K562 (cell line): ENCODE data around the gene NEDD4L. TPM values are rescaled to one million over a fixed set of nuclear protein-coding genes. Genes with fewer than 3 reads are reported as not detected.

Experiments
- ATAC-seq: fragments of 200-7000 bp; cut with Tn5 transposase; 3 replicates; pipeline ENCODE4 v1.9.1; 2020; ENCODE audit warnings: moderate library complexity
- BruUV-seq: library from RNA; stranded (reverse); fragments of 400-500 nt; replicated peaks from 2 replicates; lab custom pipeline; 2021; lab: Mats Ljungman, UMichigan
- CTCF ChIA-PET: fragments of 300-600 bp; formaldehyde crosslinking; extraction: SDS; loops from one replicate; lab custom pipeline; 2021; ENCODE audit warnings: low intra/inter-chr PET ratio; lab: Yijun Ruan, JAX
- POLR2A ChIA-PET: fragments of 300-600, 350-650 bp; sonication (Branson Sonifier 250); formaldehyde crosslinking; extraction: SDS; loops from one replicate; lab custom pipeline; 2021; ENCODE audit warnings: antibody characterized with exemption, inconsistent platforms; lab: Yijun Ruan, JAX
- DNase-seq, 4 experiments: peaks; one replicate each; pipeline versions ENCODE4 v3.0.0 to v3.0.0-alpha.2; 2011 to 2018; ENCODE audit warnings: low spot score in 3 of 4, mixed read lengths in 3 of 4; ENCODE audit errors: extremely low read depth in 1 of 4
- FAIRE-seq: peaks from 2 replicates; lab custom pipeline; 2011; peaks lifted over from hg19 to GRCh38; lab: Jason Lieb, UNC
- H2AFZ ChIP-seq: 2 replicates; pipeline ENCODE4 v1.6.0; 2011; ENCODE audit warnings: low read depth, low read length, control low read depth, inconsistent platforms
- H3K27ac ChIP-seq: fragments of 200-600 bp; 3 replicates; pipeline ENCODE4 v1.8.0; 2011; ENCODE audit warnings: low read depth, mild to moderate bottlenecking, control low read depth, inconsistent platforms, low read length, moderate library complexity, mixed read lengths; ENCODE audit errors: extremely low read depth
- H3K27me3 ChIP-seq, 2 experiments: fragments of 300-600 bp in 1 of 2; 2 replicates in 1 of 2; 3 replicates in 1 of 2; pipeline versions ENCODE4 v1.6.0 to v1.8.0; 2011; ENCODE audit warnings: inconsistent platforms in 2 of 2, low read length in 2 of 2, mild to moderate bottlenecking in 1 of 2, mixed read lengths in 1 of 2, moderate library complexity in 1 of 2; ENCODE audit not compliant: control insufficient read depth in 2 of 2, insufficient read depth in 2 of 2
- H3K36me3 ChIP-seq: fragments of 300-600 bp; 3 replicates; pipeline ENCODE4 v1.8.0; 2011; ENCODE audit warnings: mild to moderate bottlenecking, low read length, inconsistent platforms; ENCODE audit not compliant: control insufficient read depth, insufficient read depth
- H3K4me1 ChIP-seq, 2 experiments: fragments of 200-600 bp in 1 of 2; replicated peaks in 1 of 2; 2 replicates in 1 of 2; 3 replicates in 1 of 2; pipeline versions ENCODE4 v1.5.1 to v1.8.0; 2011; ENCODE audit warnings: inconsistent platforms in 2 of 2, low read length in 2 of 2, mild to moderate bottlenecking in 1 of 2, mixed read lengths in 1 of 2, moderate library complexity in 1 of 2; ENCODE audit not compliant: control insufficient read depth in 2 of 2, insufficient read depth in 2 of 2
- H3K4me2 ChIP-seq: 2 replicates; pipeline ENCODE4 v1.6.1; 2011; ENCODE audit warnings: low read length, control low read depth, inconsistent platforms, mixed read lengths; ENCODE audit not compliant: insufficient read depth
- H3K4me3 ChIP-seq: fragments of 200-600 bp; sonication (generic), shearing (Covaris generic); 2 replicates; pipeline ENCODE4 v1.5.1; 2016; ENCODE audit warnings: control low read depth, inconsistent platforms
- H3K79me2 ChIP-seq: fragments of 200-600 bp; 3 replicates; pipeline ENCODE4 v1.8.0; 2011; ENCODE audit warnings: low read length, inconsistent platforms; ENCODE audit not compliant: control insufficient read depth, insufficient read depth
- H3K9ac ChIP-seq, 2 experiments: 2 replicates each; pipeline versions ENCODE4 v1.6.0 to v1.6.1; 2011; ENCODE audit warnings: low read depth in 2 of 2, low read length in 2 of 2, control low read depth in 1 of 2, inconsistent platforms in 1 of 2, mild to moderate bottlenecking in 1 of 2, mixed read lengths in 1 of 2; ENCODE audit not compliant: insufficient read depth in 1 of 2
- H3K9me1 ChIP-seq: one replicate; pipeline ENCODE4 v1.6.0; 2011; ENCODE audit warnings: inconsistent platforms, mild to moderate bottlenecking, low read length, moderate library complexity; ENCODE audit not compliant: control insufficient read depth, insufficient read depth
- H3K9me3 ChIP-seq: replicated peaks from 2 replicates; pipeline ENCODE4 v1.5.1; 2011; ENCODE audit warnings: low read depth, low read length, inconsistent platforms; ENCODE audit not compliant: control insufficient read depth, insufficient read depth
- H4K20me1 ChIP-seq: replicated peaks from 2 replicates; pipeline ENCODE4 v1.6.1; 2011; ENCODE audit warnings: low read length, inconsistent platforms, mixed read lengths; ENCODE audit not compliant: control insufficient read depth, insufficient read depth
- ESRRB ChIP-seq: fragments of 250-450 bp; sonication (Bioruptor Pico); IDR thresholded peaks from 2 replicates; pipeline ENCODE4 v1.5.0; 2020; ENCODE audit warnings: mild to moderate bottlenecking, moderate library complexity, borderline replicate concordance
- KDM2B ChIP-seq: fragments of 250-450 bp; sonication (Bioruptor Pico); IDR thresholded peaks from 2 replicates; pipeline ENCODE4 v1.8.0; 2021; ENCODE audit warnings: mild to moderate bottlenecking, moderate library complexity
- MAFG ChIP-seq: fragments of 450-650 bp; conservative IDR thresholded peaks from 2 replicates; pipeline ENCODE4 v1.6.1; 2016; ENCODE audit warnings: missing genetic modification characterization, missing compliant biosample characterization
- RFX7 ChIP-seq: fragments of 250-450 bp; sonication (Bioruptor Pico); IDR thresholded peaks from 2 replicates; pipeline ENCODE4 v1.5.1; 2021; ENCODE audit warnings: mild to moderate bottlenecking
- ZBTB12 ChIP-seq: fragments of 250-450 bp; sonication (Bioruptor Pico); IDR thresholded peaks from 2 replicates; pipeline ENCODE4 v1.4.0; 2020
- ZNF408 ChIP-seq: fragments of 250-450 bp; sonication (Bioruptor Pico); IDR thresholded peaks from 2 replicates; pipeline ENCODE4 v1.4.0; 2020; ENCODE audit warnings: low read depth, mild to moderate bottlenecking, moderate library complexity
- ZNF586 ChIP-seq: fragments of 450-650 bp; formaldehyde crosslinking; conservative IDR thresholded peaks from 2 replicates; pipeline ENCODE4 v1.4.0; 2020; ENCODE audit warnings: mild to moderate bottlenecking, moderate library complexity
- WGBS: fragments of 100-300 bp; shearing (Covaris generic); methylation state at CpG from one replicate; pipeline ENCODE4 v1.1.6; 2016; ENCODE audit warnings: low coverage, mixed read lengths; ENCODE audit not compliant: insufficient coverage; ENCODE audit errors: missing lambda C conversion rate; 5-methylcytosine and 5-hydroxymethylcytosine counted together
- in situ Hi-C: fragments of 300-500 bp; cut with MboI; formaldehyde crosslinking; loops from 4 replicates; pipeline ENCODE4 v1.15.0; 2018; ENCODE audit warnings: inconsistent platforms, mixed read lengths
- intact Hi-C: fragments of 100-400 bp; cut with micrococcal nuclease; formaldehyde crosslinking; loops from 2 replicates; pipeline ENCODE4 v1.14.2; 2022
- polyA plus RNA-seq, 8 experiments: library from polyadenylated mRNA; depleted of rRNA in 4 of 8; stranded (reverse) in 5 of 8; unstranded in 3 of 8; fragments of >200 nt; fragmentation: Nextera tagmentation in 2 of 8; fragmentation: Illumina TruSeq in 1 of 8; extraction: Ambion mirVana in 2 of 8; extraction: Trizol in 1 of 8; gene quantifications; 2 replicates each; pipeline versions ENCODE4 v1.2.1 to v1.2.3, GENCODE V29; 2011 to 2014; ENCODE audit warnings: inconsistent platforms in 1 of 8, missing spikeins in 1 of 8
- total RNA-seq, 7 experiments: library from RNA; depleted of rRNA in 6 of 7; stranded (reverse); fragments of >200 nt in 6 of 7; fragmentation: Illumina TruSeq in 2 of 7; extraction: Trizol in 2 of 7; gene quantifications; 2 replicates each; pipeline versions ENCODE4 v1.2.1 to v1.2.3, GENCODE V29; 2011 to 2021; ENCODE audit warnings: low replicate concordance in 1 of 7

NEDD4L gene
- total and polyA plus RNA-seq, 9 of the 15 experiments (the other 6 are each of a cell fraction or from before 2014, with no cell fraction given) = 8.1 to 33.4 (median 19.9) TPM

DNA sequence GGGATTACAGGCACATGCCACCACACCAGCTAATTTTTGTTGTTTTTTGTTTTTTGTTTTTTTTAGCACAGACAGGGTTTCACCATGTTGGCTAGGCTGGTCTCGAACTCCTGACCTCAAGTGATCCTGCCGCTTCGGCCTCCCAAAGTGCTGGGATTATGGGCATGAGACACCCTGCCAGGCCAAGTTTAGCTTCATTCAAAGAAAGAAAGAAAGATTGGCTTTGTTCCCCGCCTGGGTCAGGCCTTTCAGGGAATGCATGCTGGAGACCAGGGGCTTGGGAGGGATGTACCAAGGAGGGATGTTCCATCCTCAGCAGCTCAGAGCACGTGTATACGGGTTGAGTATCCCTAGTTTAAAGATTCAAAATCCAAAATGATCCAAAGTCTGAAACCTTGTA, 301.8 kb downstream of the NEDD4L start:
- Histone ChIP-seq H2AFZ (no peak overlapping the region), H3K27ac (no peak overlapping the region), H3K4me3 (no peak overlapping the region), H3K9me1 (no peaks in the 10 kb centered on the region), H3K27me3 (no peaks in the 10 kb centered on the region), H3K9ac (no peak overlapping the region), H4K20me1 (no peaks in the 10 kb centered on the region), H3K4me1 (no peaks in the 10 kb centered on the region), H3K4me2 (no peak overlapping the region), H3K36me3 (peaks cover 9% of the 10 kb centered on the region; the same call in 1 of the 3 replicates), H3K9me3 (no peaks in the 10 kb centered on the region), H3K79me2 (no peaks in the 10 kb centered on the region)
- no peak for ATAC-seq
- ChIA-PET POLR2A (no interaction called here), CTCF (no interaction called here)
- no peak for FAIRE-seq
- TF ChIP-seq KDM2B (CRISPR knock-in tag) = no peak
- TF ChIP-seq ZNF408 = no peak
- intact Hi-C loops = no loop called here
- BruUV-seq = no TSS peak
- in situ Hi-C loops = no loop called here
- WGBS = 67% methylated on average over 5 of the region's 6 CpGs
- no peak for DNase-seq

- H3K4me2 ChIP-seq = no peak overlapping the region
- DNase-seq (no peak), FAIRE-seq (no peak), ATAC-seq (no peak)
- H3K4me1 ChIP-seq = no peaks in the 10 kb centered on the region
- in situ Hi-C loops = no loop called here
- no peaks in the 10 kb centered on the region for H4K20me1 ChIP-seq
- H3K9me1 ChIP-seq = no peaks in the 10 kb centered on the region
- WGBS = 93% methylated on average over 3 of the region's 7 CpGs
- H3K27me3 ChIP-seq = no peaks in the 10 kb centered on the region
- intact Hi-C loops = no loop called here
- no peak overlapping the region for H3K9ac ChIP-seq
- peaks cover 17% of the 10 kb centered on the region; the same call in 1 of the 3 replicates for H3K36me3 ChIP-seq
- no peak overlapping the region for H2AFZ ChIP-seq
- H3K79me2 ChIP-seq = no peaks in the 10 kb centered on the region
- no TSS peak for BruUV-seq
- CTCF ChIA-PET = no interaction called here
- H3K27ac ChIP-seq = no peak overlapping the region
- no peaks in the 10 kb centered on the region for H3K9me3 ChIP-seq
- POLR2A ChIA-PET = no interaction called here
- no peak overlapping the region for H3K4me3 ChIP-seq
- no peak for TF ChIP-seq ZNF586
- TF ChIP-seq MAFG = no peak
- no peak for TF ChIP-seq ESRRB (CRISPR knock-in tag)
- TF ChIP-seq ZBTB12 = no peak
- TF ChIP-seq RFX7 (CRISPR knock-in tag) = no peak
Measured at GRCh38 chr18:58347135-58347534, 303.1 kb downstream of the NEDD4L start.
